ENCODE results near the gene PDZK1IP1. TPM values are rescaled to one million over a fixed set of nuclear protein-coding genes. Genes with fewer than 3 reads are reported as not detected.
A peak's percentile ranks its signal among the peaks of the same experiment; 100 is the strongest.

The PDZK1IP1 gene
- total RNA-seq, 3 donors from 2014 or later (not counting 1 experiment from before 2014, with no cell fraction given) = 0.54 TPM; not detected in 2

DNA sequence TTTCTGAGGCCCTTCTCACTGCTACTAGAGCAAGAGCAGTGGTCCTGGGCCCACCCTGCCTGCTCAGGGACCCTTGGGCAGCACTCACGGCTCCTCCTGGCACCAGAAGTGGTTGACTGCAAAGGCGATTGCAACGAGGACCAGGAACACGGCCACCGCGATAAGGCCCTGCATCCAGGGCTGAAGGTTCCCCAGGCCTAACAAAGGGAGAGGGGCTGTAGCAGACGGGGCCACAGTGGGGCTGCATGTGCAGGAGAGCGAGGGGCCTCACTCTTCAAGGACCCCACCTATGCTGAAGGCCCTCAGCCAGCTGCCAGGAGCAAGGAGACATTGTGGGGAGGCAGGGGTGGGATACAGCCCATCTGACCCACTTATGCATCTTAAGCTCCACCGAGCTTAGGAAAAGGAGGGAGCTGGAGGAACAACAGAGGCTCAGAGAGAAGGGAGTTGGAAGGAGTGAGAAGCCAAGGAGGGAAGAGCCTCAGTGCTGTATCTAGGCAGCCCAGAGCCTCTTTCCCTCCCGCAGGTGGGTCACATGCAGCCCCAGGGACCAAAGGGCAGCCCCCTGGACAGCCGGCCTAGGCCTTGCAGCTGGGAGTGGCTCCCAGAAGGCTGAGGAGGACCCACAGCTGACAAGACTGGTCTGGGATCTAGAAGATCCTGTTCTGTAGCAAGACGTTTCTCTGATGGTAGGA is 2.5 kb downstream of the PDZK1IP1 start:
- no peaks in the 10 kb centered on the region for H3K27me3 ChIP-seq (ENCODE audit: control insufficient read depth, insufficient read depth, low read length)
- no peaks in the 10 kb centered on the region for H3K4me1 ChIP-seq (ENCODE audit: control insufficient read depth, insufficient read depth, low read length)
- H3K27me3 Mint-ChIP-seq (ENCODE audit: low read depth in 2 of 2) = peaks cover 0 to 6% of the 10 kb centered on the region in 2 donors
- intact Hi-C loops (cut with micrococcal nuclease) = no loop called here
- H3K9me3 Mint-ChIP-seq = no peaks in the 10 kb centered on the region
- TF ChIP-seq, protein P1, sequence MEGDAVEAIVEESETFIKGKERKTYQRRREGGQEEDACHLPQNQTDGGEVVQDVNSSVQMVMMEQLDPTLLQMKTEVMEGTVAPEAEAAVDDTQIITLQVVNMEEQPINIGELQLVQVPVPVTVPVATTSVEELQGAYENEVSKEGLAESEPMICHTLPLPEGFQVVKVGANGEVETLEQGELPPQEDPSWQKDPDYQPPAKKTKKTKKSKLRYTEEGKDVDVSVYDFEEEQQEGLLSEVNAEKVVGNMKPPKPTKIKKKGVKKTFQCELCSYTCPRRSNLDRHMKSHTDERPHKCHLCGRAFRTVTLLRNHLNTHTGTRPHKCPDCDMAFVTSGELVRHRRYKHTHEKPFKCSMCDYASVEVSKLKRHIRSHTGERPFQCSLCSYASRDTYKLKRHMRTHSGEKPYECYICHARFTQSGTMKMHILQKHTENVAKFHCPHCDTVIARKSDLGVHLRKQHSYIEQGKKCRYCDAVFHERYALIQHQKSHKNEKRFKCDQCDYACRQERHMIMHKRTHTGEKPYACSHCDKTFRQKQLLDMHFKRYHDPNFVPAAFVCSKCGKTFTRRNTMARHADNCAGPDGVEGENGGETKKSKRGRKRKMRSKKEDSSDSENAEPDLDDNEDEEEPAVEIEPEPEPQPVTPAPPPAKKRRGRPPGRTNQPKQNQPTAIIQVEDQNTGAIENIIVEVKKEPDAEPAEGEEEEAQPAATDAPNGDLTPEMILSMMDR (IDR thresholded peaks at IDR 0.05) = no peak
- 86% methylated on average over 12 of the region's 12 CpGs for WGBS (ENCODE audit: insufficient coverage)
- H3K36me3 ChIP-seq (ENCODE audit: control insufficient read depth, insufficient read depth, low read length) = no peaks in the 10 kb centered on the region
- DNase-seq = peak in 1 of 2 donors; percentile 2
- no peaks in the 10 kb centered on the region for H3K36me3 Mint-ChIP-seq
- H3K4me3 ChIP-seq (ENCODE audit: low read length) = no peak overlapping the region
- no peak overlapping the region for H3K4me3 Mint-ChIP-seq
- H3K4me1 Mint-ChIP-seq = no peaks in the 10 kb centered on the region
- no peak for ATAC-seq
- H3K9me3 ChIP-seq (ENCODE audit: control insufficient read depth, insufficient read depth, low read length) = no peaks in the 10 kb centered on the region
- no peak overlapping the region for H3K27ac Mint-ChIP-seq
- H3K27ac ChIP-seq (ENCODE audit: low read length) = no peak overlapping the region

DNA sequence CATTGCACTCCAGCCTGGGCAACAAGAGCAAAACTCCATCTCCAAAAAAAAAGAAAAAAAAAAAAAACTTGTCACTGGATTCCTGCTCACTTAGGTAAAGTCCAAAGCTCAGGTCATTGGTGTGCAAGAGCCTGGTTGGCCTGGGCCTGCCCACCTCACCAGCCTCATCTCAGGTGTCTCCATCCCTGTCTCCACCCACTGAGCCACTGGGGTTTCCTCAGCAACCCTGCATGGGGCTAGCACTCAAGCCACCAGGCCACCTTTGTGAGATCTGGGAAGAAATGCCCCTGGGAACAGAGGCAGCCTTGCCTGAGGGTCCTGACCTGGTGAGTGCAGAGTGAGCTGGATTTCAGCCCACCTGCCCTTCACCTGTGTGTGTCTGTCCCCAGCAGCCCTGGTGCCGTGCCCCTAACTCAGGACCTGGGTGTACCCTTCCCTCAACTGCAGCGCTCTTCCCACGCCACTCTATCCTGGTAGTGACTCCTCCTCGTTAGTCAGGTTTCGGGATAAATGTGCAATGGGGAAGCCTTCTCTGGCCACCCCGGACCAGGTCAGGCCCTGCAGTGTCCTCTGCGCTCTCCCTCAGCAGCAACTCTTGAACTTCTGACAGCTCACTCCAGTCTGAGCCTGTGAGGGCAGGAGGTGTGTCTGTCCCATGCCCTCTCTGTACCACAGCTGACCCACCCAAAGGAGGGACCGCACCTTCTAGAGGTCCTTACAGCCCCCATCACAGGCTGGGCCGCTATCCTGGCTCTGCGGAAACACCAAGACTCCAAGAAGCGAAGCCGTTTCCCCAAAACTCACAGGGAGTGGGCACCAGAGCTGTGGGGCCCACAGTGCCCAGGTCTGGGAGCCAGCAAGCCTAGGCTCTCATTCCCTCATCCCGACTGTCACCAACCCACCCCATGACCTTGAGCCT is 3.3 kb downstream of the PDZK1IP1 start:
- H3K27me3 Mint-ChIP-seq (ENCODE audit: low read depth in 2 of 2) = peaks cover 0 to 7% of the 10 kb centered on the region in 2 donors
- no peaks in the 10 kb centered on the region for H3K36me3 ChIP-seq (ENCODE audit: control insufficient read depth, insufficient read depth, low read length)
- intact Hi-C loops (cut with micrococcal nuclease) = no loop called here
- H3K4me3 ChIP-seq (ENCODE audit: low read length) = no peak overlapping the region
- no peaks in the 10 kb centered on the region for H3K4me1 ChIP-seq (ENCODE audit: control insufficient read depth, insufficient read depth, low read length)
- peak in 1 of 2 donors; percentile 9 for DNase-seq
- no peaks in the 10 kb centered on the region for H3K9me3 ChIP-seq (ENCODE audit: control insufficient read depth, insufficient read depth, low read length)
- WGBS (ENCODE audit: insufficient coverage) = 91% methylated on average over 13 of the region's 13 CpGs
- no peak for ATAC-seq
- no peak overlapping the region for H3K27ac ChIP-seq (ENCODE audit: low read length)
- H3K4me3 Mint-ChIP-seq = no peak overlapping the region
- H3K27ac Mint-ChIP-seq = no peak overlapping the region
- H3K27me3 ChIP-seq (ENCODE audit: control insufficient read depth, insufficient read depth, low read length) = no peaks in the 10 kb centered on the region
- H3K36me3 Mint-ChIP-seq = no peaks in the 10 kb centered on the region
- TF ChIP-seq, protein P1 (IDR thresholded peaks at IDR 0.05) = no peak
- H3K4me1 Mint-ChIP-seq = no peaks in the 10 kb centered on the region
- no peaks in the 10 kb centered on the region for H3K9me3 Mint-ChIP-seq

DNA sequence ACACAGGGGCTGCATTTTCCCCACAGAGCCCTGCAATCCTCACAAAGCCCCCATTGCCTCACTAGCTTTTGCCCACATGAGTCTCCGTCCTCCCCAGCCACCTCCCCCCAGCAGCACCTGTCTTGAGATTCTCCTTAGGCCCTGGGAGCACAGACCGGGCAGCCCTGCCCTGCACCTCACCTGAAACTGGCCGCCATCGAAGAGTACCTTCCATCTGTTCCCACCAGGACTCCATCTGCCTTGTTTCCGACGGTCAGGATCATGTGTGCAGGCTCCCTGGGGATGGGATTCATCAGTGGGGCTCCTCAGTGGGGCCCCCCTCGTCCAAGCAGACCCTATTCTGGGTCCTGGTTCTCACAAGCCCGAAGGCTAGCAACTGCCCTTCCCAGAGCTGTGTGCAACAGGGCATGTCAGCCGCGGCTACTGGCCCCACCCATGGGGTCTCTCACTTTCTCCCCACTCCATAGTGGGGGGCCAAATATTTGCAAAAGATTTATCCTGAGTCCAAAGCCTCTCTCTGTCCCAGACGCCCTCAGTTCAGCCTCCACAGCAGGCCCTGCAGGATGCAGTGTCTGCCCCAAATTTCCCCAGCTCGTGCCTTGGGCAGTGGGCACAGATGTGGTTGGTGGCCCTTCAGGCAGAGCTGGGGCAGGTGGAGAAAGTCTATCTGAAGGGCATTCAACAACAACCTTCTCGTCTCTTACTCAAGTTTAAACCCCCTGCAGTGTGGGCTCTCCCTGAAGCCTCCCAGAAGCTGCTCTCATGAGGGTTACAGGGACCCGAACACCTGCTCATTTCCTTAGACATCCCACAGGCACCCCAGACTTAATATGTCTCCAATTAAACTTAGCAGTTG is 4.8 kb downstream of the PDZK1IP1 start:
- DNase-seq (peak in 1 of 2 donors; percentile 9), ATAC-seq (no peak)
- Histone ChIP-seq H3K27ac (ENCODE audit: low read length) (no peak overlapping the region), H3K9me3 (ENCODE audit: control insufficient read depth, insufficient read depth, low read length) (no peaks in the 10 kb centered on the region), H3K36me3 (ENCODE audit: control insufficient read depth, insufficient read depth, low read length) (no peaks in the 10 kb centered on the region), H3K27me3 (ENCODE audit: control insufficient read depth, insufficient read depth, low read length) (peaks cover 5% of the 10 kb centered on the region), H3K4me3 (ENCODE audit: low read length) (no peak overlapping the region), H3K4me1 (ENCODE audit: control insufficient read depth, insufficient read depth, low read length) (no peaks in the 10 kb centered on the region)
- Mint-ChIP-seq H3K4me3 (no peak overlapping the region), H3K27me3 (ENCODE audit: low read depth in 2 of 2) (peaks cover 12 to 16% of the 10 kb centered on the region in 2 donors), H3K27ac (no peak overlapping the region), H3K9me3 (no peaks in the 10 kb centered on the region), H3K4me1 (no peaks in the 10 kb centered on the region), H3K36me3 (no peaks in the 10 kb centered on the region)
- TF ChIP-seq, protein P1 (IDR thresholded peaks at IDR 0.05) = no peak
- intact Hi-C loops (cut with micrococcal nuclease) = no loop called here
- WGBS (ENCODE audit: insufficient coverage) = 84% methylated on average over 14 of the region's 14 CpGs
